MM.1S (cell line): ENCODE data around the gene CST9L.

Experiments
- DNase-seq: peaks from one replicate; pipeline ENCODE4 v3.0.0-alpha.2; 2015
- H2AFZ ChIP-seq: fragments of 300-600 bp; sonication (generic); 2 replicates; pipeline ENCODE4 v1.6.0; 2016; ENCODE audit warnings: antibody characterized with exemption, low read length
- H3F3A ChIP-seq: fragments of 300-600 bp; sonication (generic); 2 replicates; pipeline ENCODE4 v1.6.1; 2016; ENCODE audit warnings: mild to moderate bottlenecking, antibody characterized with exemption, low read length, moderate library complexity, mixed read lengths; ENCODE audit not compliant: insufficient read depth
- H3K27ac ChIP-seq: fragments of 300-600 bp; sonication (generic); 2 replicates; pipeline ENCODE4 v1.5.1; 2016; ENCODE audit warnings: mild to moderate bottlenecking, low read length
- H3K27me3 ChIP-seq: fragments of 300-600 bp; sonication (generic); replicated peaks from 2 replicates; pipeline ENCODE4 v1.6.0; 2016; ENCODE audit warnings: low read length; ENCODE audit not compliant: insufficient read depth
- H3K36me3 ChIP-seq: fragments of 300-600 bp; sonication (generic); replicated peaks from 2 replicates; pipeline ENCODE4 v1.6.1; 2016; ENCODE audit warnings: mild to moderate bottlenecking, low read length, mixed read lengths; ENCODE audit not compliant: insufficient read depth
- H3K4me1 ChIP-seq: fragments of 300-600 bp; sonication (generic); 2 replicates; pipeline ENCODE4 v1.6.1; 2016; ENCODE audit warnings: low read length, mixed read lengths
- H3K4me2 ChIP-seq: fragments of 300-600 bp; sonication (generic); 2 replicates; pipeline ENCODE4 v1.6.0; 2016; ENCODE audit warnings: low read depth, low read length
- H3K4me3 ChIP-seq: fragments of 300-600 bp; sonication (generic); 2 replicates; pipeline ENCODE4 v1.5.1; 2016; ENCODE audit warnings: low read length, mixed read lengths
- H3K79me2 ChIP-seq: fragments of 300-600 bp; sonication (generic); 2 replicates; pipeline ENCODE4 v1.6.1; 2016; ENCODE audit warnings: mixed run types, low read length, mixed read lengths
- H3K9ac ChIP-seq: fragments of 300-600 bp; sonication (generic); 2 replicates; pipeline ENCODE4 v1.6.1; 2016; ENCODE audit warnings: low read length, mixed read lengths
- H3K9me2 ChIP-seq: fragments of 300-600 bp; sonication (generic); replicated peaks from 2 replicates; pipeline ENCODE4 v1.6.1; 2016; ENCODE audit warnings: mild to moderate bottlenecking, low read length, mixed read lengths; ENCODE audit not compliant: insufficient read depth
- H3K9me3 ChIP-seq: fragments of 300-600 bp; sonication (generic); replicated peaks from 2 replicates; pipeline ENCODE4 v1.6.1; 2016; ENCODE audit warnings: mild to moderate bottlenecking, low read length, mixed read lengths; ENCODE audit not compliant: insufficient read depth
- H4K20me1 ChIP-seq: fragments of 300-600 bp; sonication (generic); 2 replicates; pipeline ENCODE4 v1.6.1; 2016; ENCODE audit warnings: mild to moderate bottlenecking, low read length, moderate library complexity, mixed read lengths; ENCODE audit not compliant: insufficient read depth
- EZH2 ChIP-seq: fragments of 300-600 bp; sonication (generic); optimal IDR thresholded peaks from 2 replicates; pipeline ENCODE3; 2017; ENCODE audit warnings: low read depth, mild to moderate bottlenecking, antibody characterized with exemption, low read length, mixed read lengths
- EZH2phosphoT487 ChIP-seq: fragments of 300-600 bp; sonication (generic); IDR thresholded peaks from 2 replicates; pipeline ENCODE4 v1.6.1; 2018; ENCODE audit warnings: antibody characterized with exemption, low read length
- TF ChIP-seq, protein P1 (sequence below): fragments of 300-600 bp; sonication (generic); IDR thresholded peaks from 2 replicates; pipeline ENCODE4 v1.5.1; 2016; ENCODE audit warnings: antibody characterized with exemption, low read length, mixed read lengths

CST9L gene

DNA sequence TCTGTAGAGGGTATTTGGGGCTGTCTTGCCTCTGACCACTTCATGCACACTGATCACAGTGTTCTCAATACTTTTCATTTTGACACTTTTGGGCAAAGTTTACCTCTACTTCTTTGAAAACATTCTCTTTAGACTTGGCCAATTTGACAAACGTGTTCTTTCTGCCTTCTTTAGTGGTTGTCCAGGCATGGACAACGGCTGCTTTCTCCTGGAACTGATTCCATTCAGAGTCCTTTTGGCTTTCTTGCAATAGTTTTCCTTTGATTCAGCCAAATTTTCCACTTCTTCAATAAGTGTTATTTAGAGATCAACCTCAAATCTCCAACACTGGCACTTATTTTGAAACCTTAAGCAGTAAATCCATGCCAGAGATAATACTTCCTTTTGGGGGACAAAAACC is 44.1 kb upstream of the CST9L start:
- H3K79me2 ChIP-seq: no peaks in the 10 kb centered on the region
- H3K9me2 ChIP-seq: no peaks in the 10 kb centered on the region
- no peak overlapping the region for H3K4me3 ChIP-seq
- no peak overlapping the region for H3K4me2 ChIP-seq
- DNase-seq: no peak
- no peak overlapping the region for H3K27ac ChIP-seq
- no peaks in the 10 kb centered on the region for H3K9me3 ChIP-seq
- no peaks in the 10 kb centered on the region for H3K36me3 ChIP-seq
- no peak overlapping the region for H3K9ac ChIP-seq
- H3K27me3 ChIP-seq: no peaks in the 10 kb centered on the region
- H3K4me1 ChIP-seq: no peaks in the 10 kb centered on the region
- H4K20me1 ChIP-seq: no peaks in the 10 kb centered on the region
- H2AFZ ChIP-seq: no peak overlapping the region
- TF ChIP-seq EZH2phosphoT487 (no peak), EZH2 (no peak)
- TF ChIP-seq, protein P1, sequence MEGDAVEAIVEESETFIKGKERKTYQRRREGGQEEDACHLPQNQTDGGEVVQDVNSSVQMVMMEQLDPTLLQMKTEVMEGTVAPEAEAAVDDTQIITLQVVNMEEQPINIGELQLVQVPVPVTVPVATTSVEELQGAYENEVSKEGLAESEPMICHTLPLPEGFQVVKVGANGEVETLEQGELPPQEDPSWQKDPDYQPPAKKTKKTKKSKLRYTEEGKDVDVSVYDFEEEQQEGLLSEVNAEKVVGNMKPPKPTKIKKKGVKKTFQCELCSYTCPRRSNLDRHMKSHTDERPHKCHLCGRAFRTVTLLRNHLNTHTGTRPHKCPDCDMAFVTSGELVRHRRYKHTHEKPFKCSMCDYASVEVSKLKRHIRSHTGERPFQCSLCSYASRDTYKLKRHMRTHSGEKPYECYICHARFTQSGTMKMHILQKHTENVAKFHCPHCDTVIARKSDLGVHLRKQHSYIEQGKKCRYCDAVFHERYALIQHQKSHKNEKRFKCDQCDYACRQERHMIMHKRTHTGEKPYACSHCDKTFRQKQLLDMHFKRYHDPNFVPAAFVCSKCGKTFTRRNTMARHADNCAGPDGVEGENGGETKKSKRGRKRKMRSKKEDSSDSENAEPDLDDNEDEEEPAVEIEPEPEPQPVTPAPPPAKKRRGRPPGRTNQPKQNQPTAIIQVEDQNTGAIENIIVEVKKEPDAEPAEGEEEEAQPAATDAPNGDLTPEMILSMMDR: no peak
- H3F3A ChIP-seq: no peaks in the 10 kb centered on the region

DNA sequence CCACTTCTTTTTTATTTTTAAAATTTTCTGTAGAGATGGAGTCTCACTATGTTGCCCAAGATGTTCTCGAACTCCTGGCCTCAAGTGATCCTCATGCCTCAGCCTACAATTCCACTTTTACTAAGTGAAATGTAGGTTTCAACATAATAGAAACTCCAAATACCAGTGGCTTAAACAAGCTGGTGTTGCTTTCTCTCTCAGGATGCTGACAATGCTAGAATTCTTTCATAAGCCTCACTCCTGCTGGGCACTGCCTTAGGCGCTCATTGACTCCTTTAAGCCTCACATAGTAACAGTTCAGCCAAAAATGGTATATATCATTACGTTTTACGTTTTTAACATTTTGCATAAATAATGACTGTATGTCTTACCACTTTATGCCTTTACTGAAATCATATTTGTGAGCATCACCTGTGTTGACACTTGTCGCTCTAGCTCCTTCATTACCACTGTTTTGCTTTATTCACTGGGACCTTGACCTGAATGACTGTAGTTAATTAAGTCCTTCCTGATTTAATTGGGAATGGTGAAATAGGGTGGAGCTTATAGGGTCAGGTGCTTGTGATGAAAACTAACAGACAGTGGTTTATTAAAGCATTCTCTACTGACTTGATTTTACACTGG is 41.3 kb upstream of the CST9L start:
- Histone ChIP-seq H3K9ac (no peak overlapping the region), H3K4me1 (no peaks in the 10 kb centered on the region), H3K36me3 (no peaks in the 10 kb centered on the region), H3K9me2 (no peaks in the 10 kb centered on the region), H3K27ac (no peak overlapping the region), H4K20me1 (no peaks in the 10 kb centered on the region), H3K79me2 (no peaks in the 10 kb centered on the region), H2AFZ (no peak overlapping the region), H3K4me2 (no peak overlapping the region), H3K27me3 (no peaks in the 10 kb centered on the region), H3K9me3 (no peaks in the 10 kb centered on the region), H3F3A (no peaks in the 10 kb centered on the region), H3K4me3 (no peak overlapping the region)
- DNase-seq: peak; percentile 36
- TF ChIP-seq, protein P1: no peak
- TF ChIP-seq EZH2phosphoT487 (no peak), EZH2 (no peak)

DNA sequence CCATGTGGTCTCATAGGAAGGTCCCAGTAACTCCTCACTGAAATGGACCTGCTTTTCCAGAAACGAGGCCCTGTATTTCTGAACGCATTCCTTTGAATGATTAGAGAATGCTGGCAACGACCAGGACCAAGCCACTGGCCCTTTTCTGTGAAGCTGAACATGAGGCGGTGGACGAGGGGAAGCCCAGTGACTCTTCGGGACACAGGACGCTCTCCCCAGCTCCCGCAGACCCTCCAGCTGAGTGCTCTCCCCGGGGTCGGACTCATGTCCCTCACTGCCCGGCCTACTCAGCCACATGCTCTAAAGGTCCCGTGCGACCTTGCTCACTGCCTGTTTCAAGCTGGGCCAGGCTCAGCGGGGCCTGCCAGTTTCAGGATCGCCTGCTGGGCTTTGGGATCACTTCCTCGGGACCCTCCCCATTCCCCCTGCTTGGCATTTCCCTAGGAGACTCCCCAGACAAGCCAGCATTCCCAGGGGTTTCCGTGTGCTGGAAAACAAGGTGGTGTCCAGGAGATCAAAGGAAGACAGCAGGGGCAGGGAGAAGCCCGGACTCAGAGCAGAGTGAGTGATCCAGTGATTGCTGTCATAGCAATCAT is 40.1 kb upstream of the CST9L start:
- Histone ChIP-seq H3K9me2 (no peaks in the 10 kb centered on the region), H3K9ac (no peak overlapping the region), H3F3A (no peaks in the 10 kb centered on the region), H3K79me2 (no peaks in the 10 kb centered on the region), H3K4me3 (no peak overlapping the region), H3K36me3 (no peaks in the 10 kb centered on the region), H2AFZ (no peak overlapping the region), H3K4me2 (no peak overlapping the region), H3K9me3 (no peaks in the 10 kb centered on the region), H3K27me3 (no peaks in the 10 kb centered on the region), H3K27ac (no peak overlapping the region), H4K20me1 (no peaks in the 10 kb centered on the region), H3K4me1 (no peaks in the 10 kb centered on the region)
- TF ChIP-seq, protein P1: no peak
- TF ChIP-seq EZH2phosphoT487 (no peak), EZH2 (no peak)
- DNase-seq: no peak
